GM12801 (cell line): ENCODE data around the gene NCKAP5.

Experiments
- TF ChIP-seq, protein P1 (sequence below): IDR thresholded peaks from one replicate; pipeline ENCODE4 v1.5.1; 2011; ENCODE audit warnings: control low read depth; ENCODE audit not compliant: insufficient read length; ENCODE audit errors: extremely low read depth

NCKAP5 gene

DNA sequence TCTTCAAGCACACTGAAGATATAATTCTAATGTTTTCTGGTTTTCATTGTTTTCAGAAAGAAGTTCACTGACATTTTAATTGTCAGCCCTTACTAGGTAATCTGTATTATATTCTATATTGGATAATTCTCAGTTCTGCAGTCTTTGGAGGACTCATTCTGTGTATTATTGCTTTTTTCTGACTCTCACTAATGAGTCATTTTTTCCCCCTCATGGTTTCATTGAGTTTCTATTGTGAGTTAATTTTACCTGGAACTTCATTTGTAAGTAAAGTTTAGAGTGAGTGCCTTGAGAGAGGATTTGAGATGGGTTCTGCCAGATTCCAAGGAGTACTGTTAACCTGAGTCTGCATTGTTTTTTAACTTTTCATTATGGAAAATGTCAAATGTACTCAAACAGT is 807.9 kb downstream of the NCKAP5 start:
- TF ChIP-seq, protein P1, sequence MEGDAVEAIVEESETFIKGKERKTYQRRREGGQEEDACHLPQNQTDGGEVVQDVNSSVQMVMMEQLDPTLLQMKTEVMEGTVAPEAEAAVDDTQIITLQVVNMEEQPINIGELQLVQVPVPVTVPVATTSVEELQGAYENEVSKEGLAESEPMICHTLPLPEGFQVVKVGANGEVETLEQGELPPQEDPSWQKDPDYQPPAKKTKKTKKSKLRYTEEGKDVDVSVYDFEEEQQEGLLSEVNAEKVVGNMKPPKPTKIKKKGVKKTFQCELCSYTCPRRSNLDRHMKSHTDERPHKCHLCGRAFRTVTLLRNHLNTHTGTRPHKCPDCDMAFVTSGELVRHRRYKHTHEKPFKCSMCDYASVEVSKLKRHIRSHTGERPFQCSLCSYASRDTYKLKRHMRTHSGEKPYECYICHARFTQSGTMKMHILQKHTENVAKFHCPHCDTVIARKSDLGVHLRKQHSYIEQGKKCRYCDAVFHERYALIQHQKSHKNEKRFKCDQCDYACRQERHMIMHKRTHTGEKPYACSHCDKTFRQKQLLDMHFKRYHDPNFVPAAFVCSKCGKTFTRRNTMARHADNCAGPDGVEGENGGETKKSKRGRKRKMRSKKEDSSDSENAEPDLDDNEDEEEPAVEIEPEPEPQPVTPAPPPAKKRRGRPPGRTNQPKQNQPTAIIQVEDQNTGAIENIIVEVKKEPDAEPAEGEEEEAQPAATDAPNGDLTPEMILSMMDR = no peak

DNA sequence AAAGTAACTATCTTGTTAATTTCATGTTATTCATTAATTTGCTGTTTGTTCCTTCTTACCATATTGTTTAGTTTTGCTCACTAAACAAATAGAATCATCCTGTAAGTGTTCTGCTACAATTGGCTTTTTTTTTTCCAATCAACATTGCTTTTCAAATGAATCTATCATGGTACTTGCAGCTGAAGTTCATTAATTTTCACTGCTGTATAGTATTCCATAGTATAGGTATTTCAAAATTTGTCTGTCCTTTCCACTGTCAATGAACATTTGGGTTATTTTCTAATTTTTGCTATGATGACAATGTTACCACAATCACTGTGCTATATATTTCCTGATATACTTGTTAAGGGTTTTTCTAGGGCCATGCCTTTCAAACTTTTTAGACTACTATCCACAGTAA is 809.3 kb downstream of the NCKAP5 start:
- TF ChIP-seq, protein P1 = no peak

DNA sequence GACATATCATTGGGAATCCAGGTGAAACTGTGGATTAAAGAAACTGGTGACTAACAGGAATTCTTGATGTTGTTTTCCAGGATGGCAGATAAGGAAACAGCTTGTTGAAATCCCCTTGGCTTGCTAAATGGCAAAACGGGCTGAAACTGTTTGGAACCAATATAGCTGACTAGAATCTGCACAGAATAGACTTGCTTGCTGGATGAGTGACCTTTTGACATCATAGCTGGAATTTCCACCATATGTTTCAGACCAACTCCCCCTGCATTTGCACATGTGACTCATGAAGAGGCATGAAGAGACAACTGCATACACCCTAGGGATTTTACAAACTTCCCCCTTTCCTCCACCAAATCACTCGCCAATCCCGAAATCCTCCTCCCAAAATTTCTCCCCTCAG is 810.6 kb downstream of the NCKAP5 start:
- TF ChIP-seq, protein P1 = no peak

DNA sequence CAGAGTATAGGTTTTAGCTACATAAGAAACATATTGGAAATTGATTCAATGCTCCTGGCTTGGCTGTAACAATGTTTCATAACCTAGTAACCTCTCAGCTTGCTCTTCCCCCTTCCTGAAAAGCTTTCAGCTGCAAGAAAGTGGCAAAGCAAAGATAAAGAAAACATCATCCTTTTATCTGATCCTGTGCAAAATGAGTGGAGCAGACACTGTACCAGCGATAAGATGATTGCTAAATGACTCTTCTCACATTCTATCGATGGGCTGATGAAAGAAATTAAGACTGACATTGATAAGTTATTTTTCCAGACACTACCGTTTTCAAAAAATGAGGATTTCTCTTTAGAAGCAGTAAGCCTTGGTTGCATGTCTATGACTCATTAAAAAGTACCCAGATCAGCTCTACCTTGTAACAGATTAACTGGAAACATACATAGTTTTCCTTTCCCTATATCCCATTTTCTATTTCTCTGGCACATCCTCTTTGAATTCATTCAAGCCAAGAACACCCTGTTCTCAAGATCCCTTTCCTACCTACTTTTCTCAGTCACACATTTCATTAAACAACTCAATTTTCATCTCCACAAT is 811.2 kb downstream of the NCKAP5 start:
- TF ChIP-seq, protein P1 = no peak

DNA sequence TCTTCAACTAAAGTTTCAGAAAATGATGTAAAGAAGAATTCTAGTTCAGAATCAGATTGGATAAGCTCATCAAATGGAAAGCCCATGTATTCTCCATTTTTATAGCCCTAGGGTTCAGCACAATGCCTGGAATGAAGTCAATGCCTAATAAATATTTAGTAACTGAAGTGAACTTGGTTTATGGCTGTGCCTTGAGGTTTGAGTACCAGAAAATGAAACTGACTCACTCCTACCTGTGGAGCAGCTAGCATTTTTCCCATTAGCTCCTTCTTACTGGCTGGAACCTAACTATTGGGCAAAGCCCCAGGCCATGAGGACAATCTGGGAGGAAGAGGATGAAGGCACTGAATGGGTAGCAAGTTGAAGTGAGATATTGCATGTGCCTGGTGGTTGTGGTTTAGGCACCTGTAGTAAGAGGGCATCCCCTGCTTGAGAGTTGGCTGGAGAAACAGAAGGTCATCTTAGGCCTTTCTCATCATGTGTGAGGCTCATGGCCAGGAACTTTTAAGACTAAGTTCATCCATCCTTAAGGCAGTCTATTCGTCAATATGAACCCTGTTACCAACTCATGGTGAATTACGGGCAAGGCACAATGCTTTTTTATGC is 813.3 kb downstream of the NCKAP5 start:
- TF ChIP-seq, protein P1 = no peak

DNA sequence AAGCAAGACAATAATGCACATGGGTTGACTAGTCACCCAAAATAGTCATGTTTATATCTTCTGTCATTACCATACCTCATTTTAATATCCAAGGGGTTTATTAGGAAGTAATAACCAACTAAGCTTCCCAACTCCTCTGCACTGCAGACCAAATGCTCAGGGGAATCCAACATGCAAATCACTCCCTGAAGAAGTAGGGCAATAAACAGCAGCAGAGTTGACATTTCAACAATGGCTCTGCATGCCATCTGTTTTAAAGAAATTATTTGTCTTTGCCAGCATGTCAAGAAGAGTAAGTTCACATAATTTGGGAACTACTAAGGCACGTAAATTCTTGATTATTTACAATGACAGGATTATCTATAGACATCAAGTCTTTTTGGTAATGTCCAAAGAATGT is 813.9 kb downstream of the NCKAP5 start:
- TF ChIP-seq, protein P1 = no peak

DNA sequence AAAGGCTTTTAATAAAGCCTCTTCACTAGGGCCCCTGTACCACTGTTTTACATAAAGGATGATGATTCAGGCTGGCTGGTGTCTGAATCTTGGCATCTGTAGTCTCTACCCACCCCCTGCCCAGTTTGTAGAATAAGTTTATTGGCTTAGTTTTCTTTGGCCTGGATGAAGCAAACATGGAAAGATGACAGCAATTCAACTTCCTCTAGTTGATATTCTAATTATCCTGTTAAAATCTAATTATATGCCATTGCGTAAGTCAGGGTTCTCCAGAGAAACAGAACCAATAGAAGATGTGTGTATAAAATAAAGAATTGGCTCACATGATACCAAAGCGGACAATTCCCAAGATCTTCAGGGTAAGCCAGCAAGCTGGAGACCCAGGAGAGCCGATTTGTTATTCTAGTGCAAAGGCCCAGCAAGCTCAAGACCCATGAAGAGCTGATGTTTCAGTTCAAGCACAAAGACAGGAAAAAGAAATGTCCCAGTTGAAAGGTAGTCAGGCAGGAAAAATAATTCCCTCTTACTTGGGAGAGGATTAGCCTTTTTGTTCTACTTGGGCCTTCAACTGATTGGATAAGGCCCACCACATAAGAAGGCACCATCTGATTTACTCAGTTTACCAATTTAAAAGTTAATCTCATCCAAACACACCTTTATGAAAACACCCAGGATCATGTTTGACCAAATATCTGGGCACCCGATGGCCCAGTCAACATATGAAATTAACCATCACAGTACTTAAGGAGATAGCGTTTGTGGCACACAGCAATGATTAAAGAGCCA is 815.6 kb downstream of the NCKAP5 start:
- TF ChIP-seq, protein P1 = no peak
